ENCODE results near the gene MYBPC1.

GRCh38 chr12:101697197-101697929, 102.6 kb downstream of the MYBPC1 start, which contains the start of gene CHPT1:
- TF ChIP-seq BHLHE40 (IDR thresholded peaks at IDR 0.05; ENCODE audit: low read length), result peak; percentile 12; the same call in 1 of the 2 replicates
- peak in 1 of 2 experiments; percentile 73; a peak in 2 of 4 replicates for TF ChIP-seq RCOR1 (IDR thresholded peaks at IDR 0.05; ENCODE audit: borderline replicate concordance in 1 of 2, low read depth in 2 of 2, low read length in 2 of 2)
- TF ChIP-seq MYNN (IDR thresholded peaks at IDR 0.05), result 0 out of 2 replicates have a peak, but pooled peaks have one; percentile 14
- no peak for TF ChIP-seq MYNN (CRISPR knock-in tag; IDR thresholded peaks at IDR 0.05)
- TF ChIP-seq, protein P1, sequence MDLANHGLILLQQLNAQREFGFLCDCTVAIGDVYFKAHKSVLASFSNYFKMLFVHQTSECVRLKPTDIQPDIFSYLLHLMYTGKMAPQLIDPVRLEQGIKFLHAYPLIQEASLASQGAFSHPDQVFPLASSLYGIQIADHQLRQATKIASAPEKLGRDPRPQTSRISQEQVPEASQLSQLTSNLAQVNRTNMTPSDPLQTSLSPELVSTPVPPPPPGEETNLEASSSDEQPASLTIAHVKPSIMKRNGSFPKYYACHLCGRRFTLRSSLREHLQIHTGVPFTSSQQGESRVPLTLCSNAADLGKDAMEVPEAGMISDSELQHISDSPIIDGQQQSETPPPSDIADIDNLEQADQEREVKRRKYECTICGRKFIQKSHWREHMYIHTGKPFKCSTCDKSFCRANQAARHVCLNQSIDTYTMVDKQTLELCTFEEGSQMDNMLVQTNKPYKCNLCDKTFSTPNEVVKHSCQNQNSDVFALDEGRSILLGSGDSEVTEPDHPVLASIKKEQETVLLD (IDR thresholded peaks at IDR 0.05), result no peak
- TF ChIP-seq HDGF (IDR thresholded peaks at IDR 0.05), result no peak
- TF ChIP-seq, protein P2, sequence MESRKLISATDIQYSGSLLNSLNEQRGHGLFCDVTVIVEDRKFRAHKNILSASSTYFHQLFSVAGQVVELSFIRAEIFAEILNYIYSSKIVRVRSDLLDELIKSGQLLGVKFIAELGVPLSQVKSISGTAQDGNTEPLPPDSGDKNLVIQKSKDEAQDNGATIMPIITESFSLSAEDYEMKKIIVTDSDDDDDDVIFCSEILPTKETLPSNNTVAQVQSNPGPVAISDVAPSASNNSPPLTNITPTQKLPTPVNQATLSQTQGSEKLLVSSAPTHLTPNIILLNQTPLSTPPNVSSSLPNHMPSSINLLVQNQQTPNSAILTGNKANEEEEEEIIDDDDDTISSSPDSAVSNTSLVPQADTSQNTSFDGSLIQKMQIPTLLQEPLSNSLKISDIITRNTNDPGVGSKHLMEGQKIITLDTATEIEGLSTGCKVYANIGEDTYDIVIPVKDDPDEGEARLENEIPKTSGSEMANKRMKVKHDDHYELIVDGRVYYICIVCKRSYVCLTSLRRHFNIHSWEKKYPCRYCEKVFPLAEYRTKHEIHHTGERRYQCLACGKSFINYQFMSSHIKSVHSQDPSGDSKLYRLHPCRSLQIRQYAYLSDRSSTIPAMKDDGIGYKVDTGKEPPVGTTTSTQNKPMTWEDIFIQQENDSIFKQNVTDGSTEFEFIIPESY (CRISPR knock-in tag; IDR thresholded peaks at IDR 0.05), result no peak
- no peak for TF ChIP-seq CTCF (IDR thresholded peaks at IDR 0.05 in 2 of 3, conservative IDR thresholded peaks at IDR 0.05 in 1 of 3; ENCODE audit: insufficient read depth in 2 of 3, low read depth in 1 of 3, low read length in 3 of 3)
- peak; percentile 73 for TF ChIP-seq POLR2A (conservative IDR thresholded peaks at IDR 0.05)

Measured in K562 (cell line).